T follicular helper cell (primary cell): ENCODE results near the gene SF3B2.
"Not testable (repeated sequence)": the region's sequence is repeated elsewhere in the genome, so short reads cannot be mapped to it uniquely, and the experiment has no call there.

Experiments used
- DNase-seq: peaks from one replicate; pipeline ENCODE4 v3.0.0-alpha.2; 2020; ENCODE audit warnings: low read depth

SF3B2 gene

GRCh38 chr11:66015936-66016792 is 36.0 kb upstream of the SF3B2 start:
- DNase-seq = no peak

- DNase-seq = no peak
Observed at GRCh38 chr11:66016793-66017177, 35.4 kb upstream of the SF3B2 start.

- DNase-seq = no peak
Observed at GRCh38 chr11:66017321-66017720, 34.8 kb upstream of the SF3B2 start.

- DNase-seq = no peak
Observed at GRCh38 chr11:66020212-66020611, 32.0 kb upstream of the SF3B2 start.

- DNase-seq = no peak
Observed at GRCh38 chr11:66020618-66021357, 31.4 kb upstream of the SF3B2 start.

GRCh38 chr11:66022401-66023185 is 29.6 kb upstream of the SF3B2 start:
- peak; percentile 64 for DNase-seq

- DNase-seq = not testable (repeated sequence)
Observed at GRCh38 chr11:66023186-66023440, 29.1 kb upstream of the SF3B2 start.

- DNase-seq = no peak
Observed at GRCh38 chr11:66026017-66026529, 26.1 kb upstream of the SF3B2 start, which contains the start of gene CATSPER1. TSS of gene CATSPER1 (minus strand) at chr11:66026479. CDS start at chr11:66026379, 100 bp downstream.

- no peak for DNase-seq
Observed at GRCh38 chr11:66032957-66033735, 19.0 kb upstream of the SF3B2 start.

- DNase-seq = no peak
Observed at GRCh38 chr11:66035653-66036333, 16.4 kb upstream of the SF3B2 start.

GRCh38 chr11:66036334-66036710 is 15.8 kb upstream of the SF3B2 start:
- no peak for DNase-seq

- DNase-seq = no peak
Observed at GRCh38 chr11:66037327-66037726, 14.8 kb upstream of the SF3B2 start.

- DNase-seq = no peak
Observed at GRCh38 chr11:66039765-66040164, 12.4 kb upstream of the SF3B2 start.

- DNase-seq = no peak
Observed at GRCh38 chr11:66042227-66042995, 9.8 kb upstream of the SF3B2 start.

GRCh38 chr11:66042996-66043906 is 8.9 kb upstream of the SF3B2 start:
- no peak for DNase-seq

GRCh38 chr11:66044757-66045156 is 7.4 kb upstream of the SF3B2 start:
- DNase-seq = no peak

- peak; percentile 80 for DNase-seq
Observed at GRCh38 chr11:66045177-66045639, 7.0 kb upstream of the SF3B2 start.

- DNase-seq = no peak
Observed at GRCh38 chr11:66046901-66047300, 5.3 kb upstream of the SF3B2 start.
